OCI-LY1 (cell line): ENCODE results near the gene DRICH1.

Source experiments
- EZH2 ChIP-seq: fragments of 200-600 bp; sonication (generic), shearing (Covaris generic); IDR thresholded peaks from 2 replicates; pipeline ENCODE4 v1.8.0; 2017; ENCODE audit warnings: borderline replicate concordance, mixed run types, mild to moderate bottlenecking, antibody characterized with exemption, low read length, moderate library complexity, mixed read lengths
- TF ChIP-seq, protein P1 (sequence below): fragments of 200-600 bp; sonication (generic), shearing (Covaris generic); IDR thresholded peaks from 2 replicates; pipeline ENCODE4 v1.5.1; 2017; ENCODE audit warnings: mild to moderate bottlenecking, antibody characterized with exemption, low read length, moderate library complexity, mixed read lengths

DNA sequence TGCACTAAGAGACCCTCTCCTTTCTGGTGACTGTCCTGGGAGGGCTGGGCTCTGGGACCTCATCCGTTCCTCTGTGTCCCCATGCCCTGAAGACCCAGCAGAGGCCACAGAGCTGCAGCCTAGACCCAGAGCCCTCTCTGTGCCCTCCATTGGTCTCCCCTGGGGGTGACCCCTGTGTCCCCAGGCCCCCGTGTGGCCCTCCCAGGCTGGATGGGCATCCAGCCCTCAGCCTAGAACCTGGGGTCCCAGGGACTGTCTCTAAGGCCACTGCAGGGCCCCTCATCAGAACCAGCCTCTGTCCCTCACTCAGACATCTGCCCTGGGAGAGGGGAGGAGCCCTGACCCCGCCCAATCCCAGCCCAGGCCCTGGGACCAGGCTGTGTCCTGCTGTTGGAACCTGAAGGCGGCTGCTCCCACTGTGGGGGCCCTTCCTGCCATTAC, 57.7 kb downstream of the DRICH1 start:
- TF ChIP-seq, protein P1, sequence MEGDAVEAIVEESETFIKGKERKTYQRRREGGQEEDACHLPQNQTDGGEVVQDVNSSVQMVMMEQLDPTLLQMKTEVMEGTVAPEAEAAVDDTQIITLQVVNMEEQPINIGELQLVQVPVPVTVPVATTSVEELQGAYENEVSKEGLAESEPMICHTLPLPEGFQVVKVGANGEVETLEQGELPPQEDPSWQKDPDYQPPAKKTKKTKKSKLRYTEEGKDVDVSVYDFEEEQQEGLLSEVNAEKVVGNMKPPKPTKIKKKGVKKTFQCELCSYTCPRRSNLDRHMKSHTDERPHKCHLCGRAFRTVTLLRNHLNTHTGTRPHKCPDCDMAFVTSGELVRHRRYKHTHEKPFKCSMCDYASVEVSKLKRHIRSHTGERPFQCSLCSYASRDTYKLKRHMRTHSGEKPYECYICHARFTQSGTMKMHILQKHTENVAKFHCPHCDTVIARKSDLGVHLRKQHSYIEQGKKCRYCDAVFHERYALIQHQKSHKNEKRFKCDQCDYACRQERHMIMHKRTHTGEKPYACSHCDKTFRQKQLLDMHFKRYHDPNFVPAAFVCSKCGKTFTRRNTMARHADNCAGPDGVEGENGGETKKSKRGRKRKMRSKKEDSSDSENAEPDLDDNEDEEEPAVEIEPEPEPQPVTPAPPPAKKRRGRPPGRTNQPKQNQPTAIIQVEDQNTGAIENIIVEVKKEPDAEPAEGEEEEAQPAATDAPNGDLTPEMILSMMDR: no peak
- TF ChIP-seq EZH2: no peak
